ENCODE results near the gene UBA7. TPM values are rescaled to one million over a fixed set of nuclear protein-coding genes. Genes with fewer than 3 reads are reported as not detected.

UBA7 gene
- total RNA-seq, 1 experiment from 2014 or later: 26.3 TPM

DNA sequence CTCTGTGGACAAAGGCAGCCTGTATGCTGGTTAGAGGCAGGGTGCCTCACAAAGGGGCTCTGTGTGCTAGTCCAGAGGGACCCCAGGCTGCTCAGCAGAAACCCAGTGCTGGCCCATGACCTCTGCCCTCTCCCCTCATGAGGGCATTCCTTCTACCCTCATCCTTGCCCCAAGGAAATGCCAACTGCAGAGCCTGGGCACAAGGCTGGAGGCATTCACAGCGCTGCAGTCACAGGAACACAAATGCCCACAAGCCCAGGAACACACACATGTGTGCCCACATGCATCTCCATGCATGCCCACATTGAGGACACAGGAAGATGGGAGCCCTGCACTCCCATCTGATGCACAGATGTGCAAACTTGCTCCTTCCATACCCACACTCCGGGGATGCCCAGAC is 6.9 kb downstream of the UBA7 start:
- CTCF ChIA-PET: interaction anchor here (0.6 kb wide), 2 partner anchors 42 to 57 kb away, joined by 3 to 4 read pairs; no protein-coding TSS in a partner anchor
- H3K4me3 Mint-ChIP-seq (ENCODE audit: low read depth, unreplicated experiment): no peak overlapping the region
- BruUV-seq (replicated peaks): no TSS peak
- H3K9me3 Mint-ChIP-seq (ENCODE audit: low read depth, unreplicated experiment): no peaks in the 10 kb centered on the region
- TF ChIP-seq, protein P1, sequence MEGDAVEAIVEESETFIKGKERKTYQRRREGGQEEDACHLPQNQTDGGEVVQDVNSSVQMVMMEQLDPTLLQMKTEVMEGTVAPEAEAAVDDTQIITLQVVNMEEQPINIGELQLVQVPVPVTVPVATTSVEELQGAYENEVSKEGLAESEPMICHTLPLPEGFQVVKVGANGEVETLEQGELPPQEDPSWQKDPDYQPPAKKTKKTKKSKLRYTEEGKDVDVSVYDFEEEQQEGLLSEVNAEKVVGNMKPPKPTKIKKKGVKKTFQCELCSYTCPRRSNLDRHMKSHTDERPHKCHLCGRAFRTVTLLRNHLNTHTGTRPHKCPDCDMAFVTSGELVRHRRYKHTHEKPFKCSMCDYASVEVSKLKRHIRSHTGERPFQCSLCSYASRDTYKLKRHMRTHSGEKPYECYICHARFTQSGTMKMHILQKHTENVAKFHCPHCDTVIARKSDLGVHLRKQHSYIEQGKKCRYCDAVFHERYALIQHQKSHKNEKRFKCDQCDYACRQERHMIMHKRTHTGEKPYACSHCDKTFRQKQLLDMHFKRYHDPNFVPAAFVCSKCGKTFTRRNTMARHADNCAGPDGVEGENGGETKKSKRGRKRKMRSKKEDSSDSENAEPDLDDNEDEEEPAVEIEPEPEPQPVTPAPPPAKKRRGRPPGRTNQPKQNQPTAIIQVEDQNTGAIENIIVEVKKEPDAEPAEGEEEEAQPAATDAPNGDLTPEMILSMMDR (IDR thresholded peaks at IDR 0.05; ENCODE audit: unreplicated experiment): no peak
- H3K36me3 Mint-ChIP-seq (ENCODE audit: insufficient read depth, unreplicated experiment): peaks cover 11% of the 10 kb centered on the region
- no peak for DNase-seq
- intact Hi-C loops (cut with micrococcal nuclease; ENCODE audit: unreplicated experiment): no loop called here
- no peak overlapping the region for H3K27ac Mint-ChIP-seq (ENCODE audit: unreplicated experiment)
- H3K4me1 Mint-ChIP-seq (ENCODE audit: low read depth, unreplicated experiment): peaks cover 10% of the 10 kb centered on the region
- peaks cover 26% of the 10 kb centered on the region for H3K27me3 Mint-ChIP-seq (ENCODE audit: unreplicated experiment)

DNA sequence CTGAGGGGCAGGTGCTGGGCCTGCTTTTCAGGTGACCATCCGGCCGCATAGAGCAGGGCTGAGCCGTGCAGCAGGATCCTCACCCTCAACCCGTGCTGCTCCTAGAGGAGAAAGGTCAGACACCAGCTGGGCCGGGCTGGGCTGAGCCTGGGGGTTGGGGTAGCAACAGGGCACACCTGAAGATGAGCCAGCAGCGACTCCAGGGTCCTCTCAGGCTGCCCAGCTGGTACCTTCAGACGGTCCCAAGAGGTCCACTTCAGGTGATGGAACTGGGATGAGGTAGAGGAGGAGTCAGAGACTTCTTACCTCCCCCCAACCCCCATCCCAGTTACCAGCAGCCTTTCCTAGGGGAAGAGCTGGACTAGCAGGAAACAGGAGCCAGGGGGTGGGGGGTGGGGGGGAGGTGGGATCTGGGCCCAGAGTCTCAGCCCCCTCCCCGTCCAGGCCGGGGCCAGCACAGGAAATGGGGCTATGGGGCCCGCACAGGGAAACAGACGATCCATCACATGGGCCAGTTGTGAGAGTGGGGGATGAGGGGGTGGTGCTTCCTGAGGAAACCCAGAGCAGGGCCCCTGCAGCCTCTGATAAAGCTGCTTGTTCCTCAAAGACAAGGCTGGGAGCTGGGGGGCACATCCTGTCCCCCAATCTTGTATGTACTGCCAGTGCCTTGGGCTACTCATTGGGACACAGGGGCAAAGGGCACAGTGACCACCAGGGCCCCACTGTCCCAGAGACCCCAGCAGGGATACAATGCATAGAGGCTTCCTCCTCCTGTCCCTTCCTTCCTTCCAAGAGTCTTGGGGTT is 7.7 kb downstream of the UBA7 start:
- DNase-seq: no peak
- TF ChIP-seq, protein P1 (IDR thresholded peaks at IDR 0.05; ENCODE audit: unreplicated experiment): no peak
- no peaks in the 10 kb centered on the region for H3K9me3 Mint-ChIP-seq (ENCODE audit: low read depth, unreplicated experiment)
- peaks cover 34% of the 10 kb centered on the region for H3K27me3 Mint-ChIP-seq (ENCODE audit: unreplicated experiment)
- H3K27ac Mint-ChIP-seq (ENCODE audit: unreplicated experiment): no peak overlapping the region
- peaks cover 12% of the 10 kb centered on the region for H3K4me1 Mint-ChIP-seq (ENCODE audit: low read depth, unreplicated experiment)
- intact Hi-C loops (cut with micrococcal nuclease; ENCODE audit: unreplicated experiment): no loop called here
- H3K36me3 Mint-ChIP-seq (ENCODE audit: insufficient read depth, unreplicated experiment): peaks cover 12% of the 10 kb centered on the region
- no TSS peak for BruUV-seq (replicated peaks)
- CTCF ChIA-PET: interaction anchor here (0.6 kb wide), 1 partner anchor 56 kb away, joined by 3 read pairs; no protein-coding TSS in a partner anchor
- no peak overlapping the region for H3K4me3 Mint-ChIP-seq (ENCODE audit: low read depth, unreplicated experiment)

DNA sequence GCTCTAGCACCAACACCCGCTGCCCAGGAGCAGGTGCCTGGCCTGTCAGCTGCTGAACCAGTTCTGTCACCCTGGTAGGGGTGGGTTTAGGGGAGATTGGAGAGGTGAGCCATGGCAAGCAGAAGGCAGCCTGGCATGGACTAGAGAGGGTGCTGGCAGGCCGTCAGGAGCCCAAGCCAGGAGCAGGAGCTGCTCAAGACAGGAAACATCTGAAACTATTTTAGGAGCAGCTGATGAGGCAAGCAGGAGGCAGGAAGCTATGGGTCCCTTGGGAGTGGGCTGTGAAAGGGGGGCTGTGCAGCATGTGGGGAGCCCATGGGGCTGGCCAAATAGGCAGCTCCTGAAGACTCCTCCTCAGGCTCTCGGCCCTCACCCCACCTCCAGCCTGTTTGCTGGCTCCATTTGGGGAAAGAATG is 8.4 kb downstream of the UBA7 start:
- CTCF ChIA-PET: no interaction called here

DNA sequence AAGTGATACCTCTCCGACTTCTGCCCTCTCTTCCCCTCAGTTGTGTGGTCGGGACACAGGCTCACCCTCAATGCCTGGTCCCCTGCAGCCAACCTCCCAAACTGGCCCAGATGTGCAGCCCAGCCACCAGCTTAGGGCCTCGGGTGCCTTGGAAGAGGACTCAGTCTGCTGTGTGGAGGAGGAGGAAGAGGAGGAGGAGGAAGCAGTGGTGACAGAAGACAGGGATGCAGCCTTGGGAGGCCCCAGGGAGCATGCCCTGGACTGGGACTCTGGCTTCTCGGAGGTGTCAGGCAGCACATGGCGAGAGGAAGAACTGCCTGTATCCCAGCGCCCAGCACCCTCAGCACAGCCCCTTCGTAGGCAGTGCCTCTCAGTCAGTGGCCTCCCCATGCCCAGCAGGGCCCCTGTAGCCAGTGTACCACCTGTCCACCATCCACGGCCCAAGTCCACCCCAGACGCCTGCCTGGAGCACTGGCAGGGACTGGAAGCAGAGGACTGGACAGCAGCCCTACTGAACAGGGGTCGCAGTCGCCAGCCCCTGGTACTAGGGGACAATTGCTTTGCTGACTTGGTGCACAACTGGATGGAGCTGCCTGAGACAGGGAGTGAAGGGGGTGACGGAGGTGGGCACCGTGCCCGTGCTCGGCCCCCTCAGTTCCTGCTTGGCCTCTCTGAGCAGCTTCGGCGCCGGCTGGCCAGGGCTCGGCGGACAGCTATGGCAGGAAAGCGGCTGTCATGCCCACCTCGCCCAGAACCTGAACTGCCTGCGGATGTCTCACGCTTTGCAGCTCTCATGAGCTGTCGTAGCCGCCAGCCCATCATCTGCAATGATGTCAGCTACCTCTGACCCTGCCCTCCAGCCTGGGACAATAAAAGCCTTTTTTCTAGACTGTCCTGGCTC is 9.4 kb downstream of the UBA7 start:
- Mint-ChIP-seq H3K27me3 (ENCODE audit: unreplicated experiment) (peaks cover 39% of the 10 kb centered on the region), H3K9me3 (ENCODE audit: low read depth, unreplicated experiment) (no peaks in the 10 kb centered on the region), H3K27ac (ENCODE audit: unreplicated experiment) (no peak overlapping the region), H3K4me1 (ENCODE audit: low read depth, unreplicated experiment) (peaks cover 12% of the 10 kb centered on the region), H3K4me3 (ENCODE audit: low read depth, unreplicated experiment) (peak overlapping the region; percentile 63), H3K36me3 (ENCODE audit: insufficient read depth, unreplicated experiment) (peaks cover 12% of the 10 kb centered on the region)
- DNase-seq: no peak
- BruUV-seq (replicated peaks): no TSS peak
- TF ChIP-seq, protein P1 (IDR thresholded peaks at IDR 0.05; ENCODE audit: unreplicated experiment): no peak
- CTCF ChIA-PET: interaction anchor here (2.5 kb wide), 1 partner anchor 35 kb away, joined by 17 read pairs; no protein-coding TSS in a partner anchor
- intact Hi-C loops (cut with micrococcal nuclease; ENCODE audit: unreplicated experiment): loop anchor here (5.0 kb wide), 2 partner anchors 33 to 103 kb away; no protein-coding TSS in a partner anchor

More for the DNA sequence above, 8.4 kb downstream of the UBA7 start:
- H3K4me3 Mint-ChIP-seq (ENCODE audit: low read depth, unreplicated experiment): no peak overlapping the region
- DNase-seq: no peak
- intact Hi-C loops (cut with micrococcal nuclease; ENCODE audit: unreplicated experiment): no loop called here
- no peak overlapping the region for H3K27ac Mint-ChIP-seq (ENCODE audit: unreplicated experiment)
- TF ChIP-seq, protein P1 (IDR thresholded peaks at IDR 0.05; ENCODE audit: unreplicated experiment): no peak
- BruUV-seq (replicated peaks): no TSS peak
- H3K4me1 Mint-ChIP-seq (ENCODE audit: low read depth, unreplicated experiment): peaks cover 12% of the 10 kb centered on the region
- peaks cover 12% of the 10 kb centered on the region for H3K36me3 Mint-ChIP-seq (ENCODE audit: insufficient read depth, unreplicated experiment)
- H3K27me3 Mint-ChIP-seq (ENCODE audit: unreplicated experiment): peaks cover 39% of the 10 kb centered on the region
- no peaks in the 10 kb centered on the region for H3K9me3 Mint-ChIP-seq (ENCODE audit: low read depth, unreplicated experiment)
